RPMI8226 (cell line): ENCODE results near the gene MORN4.

Experiments used
- DNase-seq: peaks from one replicate; pipeline ENCODE4 v3.0.0-alpha.2; 2015

The MORN4 gene

DNA sequence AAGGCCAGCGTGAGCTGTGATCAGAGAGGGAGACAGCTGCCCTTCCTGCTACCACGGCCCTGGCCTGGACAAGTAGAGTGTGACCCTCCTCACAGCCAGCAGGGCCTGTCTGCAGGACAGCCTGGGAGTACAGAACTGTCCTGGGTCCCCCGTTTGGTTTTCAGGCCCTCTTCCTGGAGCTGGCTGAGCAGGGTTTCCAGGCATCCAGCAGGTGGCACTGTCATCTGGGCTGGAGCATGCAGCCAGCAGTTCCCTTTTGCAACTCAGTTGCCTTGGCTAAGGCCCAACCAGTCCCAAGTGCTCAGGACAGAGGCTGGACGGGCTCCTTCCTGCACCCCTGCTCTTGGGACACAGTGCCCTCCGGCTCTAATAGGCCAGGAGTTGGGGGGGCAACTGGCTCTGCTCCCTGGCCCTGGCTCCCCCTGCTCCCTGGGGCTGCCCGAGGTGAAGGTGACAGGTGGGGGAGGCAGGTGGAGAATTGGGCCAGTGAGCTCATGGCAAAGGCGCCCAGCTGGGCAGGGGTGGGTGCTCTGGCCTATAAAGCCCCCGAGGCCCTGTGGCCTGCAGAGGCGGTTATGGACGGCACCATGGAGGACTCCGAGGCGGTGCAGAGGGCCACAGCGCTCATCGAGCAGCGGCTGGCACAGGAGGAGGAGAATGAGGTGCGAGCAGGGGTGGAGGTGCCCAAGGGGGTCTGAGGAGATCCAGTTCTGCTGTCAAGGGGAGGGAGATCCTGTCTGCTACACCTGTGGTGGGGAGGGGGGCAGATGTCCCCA is 60.9 kb downstream of the MORN4 start, which contains the start of gene ANKRD2:
TSS of gene ANKRD2 (plus strand) at position 566 of the 776 bp plus-strand sequence. CDS start at position 576, 10 bp downstream.
- peak; percentile 72 for DNase-seq

DNA sequence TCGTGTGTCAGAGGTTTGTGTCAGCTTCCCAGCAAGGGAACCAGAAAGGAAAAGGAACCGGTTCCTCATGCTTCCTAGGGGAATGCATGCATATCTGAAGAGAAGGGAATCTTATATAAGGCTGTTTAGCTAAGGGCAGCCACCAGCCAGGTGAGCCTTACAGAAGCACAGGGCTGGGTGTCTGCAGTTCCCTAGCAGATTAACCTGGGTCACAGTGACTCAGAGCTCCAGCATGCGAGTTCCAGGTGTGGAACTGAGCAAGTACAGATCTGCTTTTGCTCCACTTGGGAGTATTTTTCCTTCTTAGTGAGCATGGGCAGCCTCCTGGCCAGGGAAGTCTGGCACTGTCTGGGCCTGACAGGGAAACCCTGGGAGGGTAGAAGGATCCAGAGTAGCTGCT is 61.7 kb downstream of the MORN4 start:
- DNase-seq, result no peak

DNA sequence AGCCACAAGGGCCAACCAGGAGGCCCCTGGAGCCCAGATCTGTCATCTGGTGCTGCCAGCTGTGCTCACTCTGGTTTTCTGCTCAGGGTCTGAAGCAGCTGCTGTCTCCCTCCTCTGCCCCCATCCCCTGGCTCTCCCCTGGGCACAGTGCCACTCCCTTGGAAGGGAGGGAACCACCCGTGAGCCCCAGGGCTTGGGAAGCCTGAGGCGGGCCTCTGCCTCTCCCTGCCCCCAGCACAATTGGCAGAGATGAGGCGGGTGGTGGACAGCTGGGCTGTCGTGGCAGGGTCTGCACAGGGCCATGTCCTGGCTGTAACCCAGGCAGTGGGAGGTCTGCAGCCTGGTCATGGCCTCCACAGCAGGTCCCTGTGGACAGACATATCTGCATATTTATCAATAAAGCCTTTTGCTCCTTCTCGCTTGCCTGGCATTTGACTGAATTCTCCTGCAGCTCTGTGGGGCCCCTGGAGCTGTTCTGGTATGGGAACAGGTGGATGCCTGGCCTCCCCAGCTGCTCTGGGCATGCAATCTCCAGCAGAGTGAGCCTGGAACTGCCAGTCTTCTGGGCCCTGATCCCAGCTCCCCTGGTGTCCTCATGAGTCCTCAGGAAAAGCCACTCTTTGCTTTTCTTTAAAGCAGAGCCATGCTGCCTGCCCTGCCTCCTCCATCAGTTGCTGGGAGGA is 62.4 kb downstream of the MORN4 start:
- DNase-seq, result no peak

DNA sequence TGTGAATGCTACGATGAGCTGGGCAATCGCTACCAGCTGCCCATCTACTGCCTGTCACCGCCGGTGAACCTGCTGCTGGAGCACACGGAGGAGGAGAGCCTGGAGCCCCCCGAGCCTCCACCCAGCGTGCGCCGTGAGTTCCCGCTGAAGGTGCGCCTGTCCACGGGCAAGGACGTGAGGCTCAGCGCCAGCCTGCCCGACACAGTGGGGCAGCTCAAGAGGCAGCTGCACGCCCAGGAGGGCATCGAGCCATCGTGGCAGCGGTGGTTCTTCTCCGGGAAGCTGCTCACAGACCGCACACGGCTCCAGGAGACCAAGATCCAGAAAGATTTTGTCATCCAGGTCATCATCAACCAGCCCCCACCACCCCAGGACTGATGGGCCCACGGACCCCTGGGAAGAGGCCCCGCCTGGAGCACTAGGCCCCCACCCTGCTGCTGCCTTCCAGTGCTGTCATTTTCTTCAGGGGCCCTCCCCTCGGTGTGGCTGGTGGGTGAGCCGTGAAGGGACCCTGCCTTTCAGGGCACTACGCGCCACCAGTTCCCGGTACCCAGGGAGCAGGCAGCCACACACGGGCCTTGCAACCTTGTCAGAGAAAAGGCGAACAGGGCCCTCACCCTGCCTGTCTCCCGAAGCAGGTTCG is 63.0 kb downstream of the MORN4 start:
- no peak for DNase-seq

DNA sequence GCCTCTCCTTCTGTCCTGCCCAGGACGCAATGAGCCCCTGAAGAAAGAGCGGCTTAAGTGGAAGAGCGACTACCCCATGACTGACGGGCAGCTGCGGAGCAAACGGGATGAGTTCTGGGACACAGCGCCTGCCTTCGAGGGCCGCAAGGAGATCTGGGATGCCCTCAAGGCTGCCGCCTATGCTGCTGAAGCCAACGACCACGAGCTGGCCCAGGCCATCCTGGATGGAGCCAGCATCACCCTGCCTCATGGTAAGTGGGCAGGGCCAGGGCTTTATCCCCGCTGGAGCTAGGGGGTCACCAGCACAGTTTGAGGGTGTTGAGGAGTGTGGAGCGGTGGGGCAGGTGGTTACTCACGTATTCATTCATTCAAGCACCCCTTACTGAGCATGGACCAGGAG is 65.4 kb downstream of the MORN4 start:
- DNase-seq, result no peak

DNA sequence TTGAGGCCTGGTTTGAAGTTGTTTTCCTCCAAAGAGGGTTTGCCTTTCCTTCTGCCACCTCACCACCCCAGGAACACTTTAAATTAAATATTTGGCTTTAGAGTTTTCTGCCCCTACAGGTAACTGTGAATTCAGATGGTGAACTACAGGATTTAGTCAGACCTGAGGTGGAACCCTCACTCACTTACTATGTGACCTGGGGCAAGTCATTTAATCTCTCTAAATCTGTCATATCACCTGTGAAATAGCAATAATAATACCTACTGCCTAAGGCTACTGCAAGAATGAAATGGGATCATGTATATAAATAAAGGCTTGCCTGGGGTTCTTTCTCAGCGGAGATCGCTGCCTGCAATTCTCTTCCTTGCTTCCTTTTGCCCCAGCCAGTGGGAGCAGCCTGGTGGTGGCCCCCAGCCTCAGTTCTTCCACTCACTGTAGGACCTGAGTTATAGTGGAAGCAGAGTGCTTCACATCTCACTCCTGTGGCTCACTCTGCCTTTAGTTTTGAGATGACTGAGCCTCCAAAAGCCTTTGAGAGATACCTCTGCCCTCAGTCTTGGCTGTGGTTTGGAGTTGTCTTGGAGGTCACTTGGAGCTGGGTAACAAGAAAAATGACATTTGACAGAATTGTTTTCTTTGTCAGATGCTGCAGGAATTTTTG is 66.8 kb downstream of the MORN4 start:
- DNase-seq, result no peak

DNA sequence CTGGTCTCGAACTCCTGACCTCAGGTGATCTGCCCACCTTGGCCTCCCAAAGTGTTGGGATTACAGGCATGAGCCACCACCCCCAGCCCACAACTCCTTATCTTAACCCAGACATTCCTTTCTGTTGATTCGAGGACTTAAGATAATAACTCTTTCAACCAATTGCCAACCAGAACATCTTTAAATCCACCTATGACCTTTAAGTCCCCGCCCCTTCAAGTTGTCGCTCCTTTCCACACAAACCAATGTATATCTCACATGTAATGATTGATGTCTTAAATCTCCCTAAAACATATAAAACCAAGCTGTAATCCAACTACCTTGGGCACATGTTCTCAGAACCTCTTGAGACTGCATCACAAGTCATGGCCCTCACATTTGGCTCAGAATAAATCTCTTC is 68.5 kb downstream of the MORN4 start:
- DNase-seq, result no peak
